HepG2 (cell line): Measurements from ENCODE around the gene SEMA3E. TPM values are rescaled to one million over a fixed set of nuclear protein-coding genes. Genes with fewer than 3 reads are reported as not detected.

Experiments used
- BCL6 ChIP-seq: IDR thresholded peaks from 2 replicates; pipeline ENCODE4 v1.6.1; 2016; ENCODE audit warnings: missing genetic modification reagents, missing compliant biosample characterization
- EEA1 ChIP-seq: sonication (generic); formaldehyde crosslinking; IDR thresholded peaks from 2 replicates; pipeline ENCODE4 v1.5.1; 2020; ENCODE audit warnings: mild to moderate bottlenecking, missing genetic modification reagents, borderline replicate concordance
- KLF9 ChIP-seq: IDR thresholded peaks from 2 replicates; pipeline ENCODE4 v1.6.1; 2016; ENCODE audit warnings: low read depth
- MAFK ChIP-seq, 2 experiments: IDR thresholded peaks in 1 of 2; conservative IDR thresholded peaks in 1 of 2; 2 replicates each; pipeline ENCODE4 v1.6.1; 2011; ENCODE audit warnings: improper control_type of control experiment in 2 of 2, low read length in 2 of 2
- THRA ChIP-seq: sonication (generic); formaldehyde crosslinking; IDR thresholded peaks from 2 replicates; pipeline ENCODE4 v1.4.0; 2020; ENCODE audit warnings: missing genetic modification reagents, borderline replicate concordance
- ZNF207 ChIP-seq: fragments of 450-650 bp; IDR thresholded peaks from 2 replicates; pipeline ENCODE4 v1.6.1; 2016; ENCODE audit warnings: antibody characterized with exemption, borderline replicate concordance
- ZNF414 ChIP-seq: sonication (generic); formaldehyde crosslinking; IDR thresholded peaks from 2 replicates; pipeline ENCODE4 v1.5.0; 2020; ENCODE audit warnings: missing genetic modification reagents
- ZNF546 ChIP-seq: sonication (generic); formaldehyde crosslinking; conservative IDR thresholded peaks from 2 replicates; pipeline ENCODE4 v1.8.1; 2023; ENCODE audit warnings: mild to moderate bottlenecking, missing genetic modification reagents
- ZZZ3 ChIP-seq: sonication (generic); formaldehyde crosslinking; IDR thresholded peaks from 2 replicates; pipeline ENCODE4 v1.4.0; 2020; ENCODE audit warnings: missing genetic modification reagents, mild to moderate bottlenecking, borderline replicate concordance
- polyA plus RNA-seq, 8 experiments: library from polyadenylated mRNA; depleted of rRNA in 3 of 8; stranded (reverse) in 7 of 8; unstranded in 1 of 8; fragments of >200 nt; fragmentation: Illumina TruSeq in 4 of 8; extraction: Trizol in 4 of 8; gene quantifications; 2 replicates each; pipeline versions ENCODE4 v1.2.1 to v1.2.3, GENCODE V29; 2011 to 2016; ENCODE audit warnings: low read depth in 4 of 8, missing spikeins in 1 of 8, mixed read lengths in 1 of 8; ENCODE audit not compliant: insufficient read depth in 1 of 8
- total RNA-seq, 5 experiments: library from RNA; depleted of rRNA; stranded (reverse); fragments of >200 nt; fragmentation: Illumina TruSeq; extraction: Trizol; gene quantifications; 2 replicates each; pipeline ENCODE4 v1.2.3, GENCODE V29; 2016; ENCODE audit warnings: low read depth in 1 of 5
- TF ChIP-seq, protein P1 (sequence below): sonication (generic); formaldehyde crosslinking; IDR thresholded peaks from one replicate; pipeline ENCODE4 v1.5.1; 2020; ENCODE audit warnings: mild to moderate bottlenecking, missing genetic modification reagents; ENCODE audit errors: not compliant biosample characterization

SEMA3E gene
- total and polyA plus RNA-seq, 2 of the 13 experiments (the other 11 are each of a cell fraction or from before 2014, with no cell fraction given): not detected

DNA sequence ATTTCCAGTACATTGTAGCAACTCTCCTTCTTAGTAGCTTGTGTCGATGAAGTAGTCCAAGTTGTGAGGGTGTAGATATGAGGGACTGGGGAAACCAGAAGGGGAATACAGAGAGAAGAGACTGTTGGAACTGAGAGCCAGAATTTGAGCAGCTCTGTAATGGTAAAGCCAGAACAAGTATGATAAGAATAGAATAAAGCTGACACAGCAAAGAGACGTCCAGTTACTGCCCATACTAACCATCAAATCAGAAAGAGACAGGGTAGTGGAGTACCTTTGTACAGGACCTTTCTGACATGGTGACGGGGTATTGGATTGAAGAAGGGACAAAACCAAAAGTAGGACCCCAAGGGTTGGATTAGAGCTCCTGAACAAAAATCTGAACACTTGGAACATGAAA lies 206.0 kb downstream of the SEMA3E start (continued):
- TF ChIP-seq THRA (CRISPR knock-in tag): no peak
- TF ChIP-seq ZZZ3 (CRISPR knock-in tag): no peak
- no peak for TF ChIP-seq EEA1 (CRISPR knock-in tag)
- no peak for TF ChIP-seq BCL6 (CRISPR knock-in tag)
- TF ChIP-seq MAFK (conservative IDR thresholded peaks at IDR 0.05 in 1 of 2, IDR thresholded peaks at IDR 0.05 in 1 of 2; ENCODE audit: low read length in 2 of 2): peak; percentile 63 to 85; a peak in 3 of 4 replicates
- no peak for TF ChIP-seq ZNF546 (CRISPR knock-in tag)
- TF ChIP-seq KLF9 (CRISPR knock-in tag): no peak
- TF ChIP-seq ZNF207: no peak
- TF ChIP-seq, protein P1, sequence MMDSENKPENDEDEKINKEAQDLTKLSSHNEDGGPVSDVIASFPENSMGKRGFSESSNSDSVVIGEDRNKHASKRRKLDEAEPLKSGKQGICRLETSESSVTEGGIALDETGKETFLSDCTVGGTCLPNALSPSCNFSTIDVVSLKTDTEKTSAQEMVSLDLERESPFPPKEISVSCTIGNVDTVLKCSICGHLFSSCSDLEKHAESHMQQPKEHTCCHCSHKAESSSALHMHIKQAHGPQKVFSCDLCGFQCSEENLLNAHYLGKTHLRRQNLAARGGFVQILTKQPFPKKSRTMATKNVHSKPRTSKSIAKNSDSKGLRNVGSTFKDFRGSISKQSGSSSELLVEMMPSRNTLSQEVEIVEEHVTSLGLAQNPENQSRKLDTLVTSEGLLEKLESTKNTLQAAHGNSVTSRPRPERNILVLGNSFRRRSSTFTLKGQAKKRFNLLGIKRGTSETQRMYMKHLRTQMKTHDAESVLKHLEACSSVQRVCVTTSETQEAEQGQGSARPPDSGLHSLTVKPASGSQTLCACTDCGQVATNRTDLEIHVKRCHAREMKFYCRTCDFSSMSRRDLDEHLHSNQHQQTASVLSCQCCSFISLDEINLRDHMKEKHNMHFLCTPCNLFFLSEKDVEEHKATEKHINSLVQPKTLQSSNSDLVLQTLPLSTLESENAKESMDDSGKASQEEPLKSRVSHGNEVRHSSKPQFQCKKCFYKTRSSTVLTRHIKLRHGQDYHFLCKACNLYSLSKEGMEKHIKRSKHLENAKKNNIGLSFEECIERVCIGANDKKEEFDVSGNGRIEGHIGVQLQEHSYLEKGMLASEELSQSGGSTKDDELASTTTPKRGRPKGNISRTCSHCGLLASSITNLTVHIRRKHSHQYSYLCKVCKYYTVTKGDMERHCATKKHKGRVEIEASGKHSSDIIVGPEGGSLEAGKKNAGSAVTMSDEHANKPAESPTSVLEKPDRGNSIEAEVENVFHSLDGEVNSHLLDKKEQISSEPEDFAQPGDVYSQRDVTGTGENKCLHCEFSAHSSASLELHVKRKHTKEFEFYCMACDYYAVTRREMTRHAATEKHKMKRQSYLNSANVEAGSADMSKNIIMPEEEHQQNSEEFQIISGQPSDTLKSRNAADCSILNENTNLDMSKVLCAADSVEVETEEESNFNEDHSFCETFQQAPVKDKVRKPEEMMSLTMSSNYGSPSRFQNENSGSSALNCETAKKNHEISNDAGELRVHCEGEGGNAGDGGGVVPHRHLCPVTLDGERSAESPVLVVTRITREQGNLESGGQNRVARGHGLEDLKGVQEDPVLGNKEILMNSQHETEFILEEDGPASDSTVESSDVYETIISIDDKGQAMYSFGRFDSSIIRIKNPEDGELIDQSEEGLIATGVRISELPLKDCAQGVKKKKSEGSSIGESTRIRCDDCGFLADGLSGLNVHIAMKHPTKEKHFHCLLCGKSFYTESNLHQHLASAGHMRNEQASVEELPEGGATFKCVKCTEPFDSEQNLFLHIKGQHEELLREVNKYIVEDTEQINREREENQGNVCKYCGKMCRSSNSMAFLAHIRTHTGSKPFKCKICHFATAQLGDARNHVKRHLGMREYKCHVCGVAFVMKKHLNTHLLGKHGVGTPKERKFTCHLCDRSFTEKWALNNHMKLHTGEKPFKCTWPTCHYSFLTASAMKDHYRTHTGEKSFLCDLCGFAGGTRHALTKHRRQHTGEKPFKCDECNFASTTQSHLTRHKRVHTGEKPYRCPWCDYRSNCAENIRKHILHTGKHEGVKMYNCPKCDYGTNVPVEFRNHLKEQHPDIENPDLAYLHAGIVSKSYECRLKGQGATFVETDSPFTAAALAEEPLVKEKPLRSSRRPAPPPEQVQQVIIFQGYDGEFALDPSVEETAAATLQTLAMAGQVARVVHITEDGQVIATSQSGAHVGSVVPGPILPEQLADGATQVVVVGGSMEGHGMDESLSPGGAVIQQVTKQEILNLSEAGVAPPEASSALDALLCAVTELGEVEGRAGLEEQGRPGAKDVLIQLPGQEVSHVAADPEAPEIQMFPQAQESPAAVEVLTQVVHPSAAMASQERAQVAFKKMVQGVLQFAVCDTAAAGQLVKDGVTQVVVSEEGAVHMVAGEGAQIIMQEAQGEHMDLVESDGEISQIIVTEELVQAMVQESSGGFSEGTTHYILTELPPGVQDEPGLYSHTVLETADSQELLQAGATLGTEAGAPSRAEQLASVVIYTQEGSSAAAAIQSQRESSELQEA (CRISPR knock-in tag): no peak
- no peak for TF ChIP-seq ZNF414
- TF ChIP-seq, all 625 proteins: peak for 2
